Inflammatory macrophage treated with lipopolysaccharide for 4 hours (primary cell): ENCODE data around the gene CHN1.

Experiments
- DNase-seq: peaks from one replicate; pipeline ENCODE4 v3.0.0-alpha.2; 2020

The CHN1 gene

DNA sequence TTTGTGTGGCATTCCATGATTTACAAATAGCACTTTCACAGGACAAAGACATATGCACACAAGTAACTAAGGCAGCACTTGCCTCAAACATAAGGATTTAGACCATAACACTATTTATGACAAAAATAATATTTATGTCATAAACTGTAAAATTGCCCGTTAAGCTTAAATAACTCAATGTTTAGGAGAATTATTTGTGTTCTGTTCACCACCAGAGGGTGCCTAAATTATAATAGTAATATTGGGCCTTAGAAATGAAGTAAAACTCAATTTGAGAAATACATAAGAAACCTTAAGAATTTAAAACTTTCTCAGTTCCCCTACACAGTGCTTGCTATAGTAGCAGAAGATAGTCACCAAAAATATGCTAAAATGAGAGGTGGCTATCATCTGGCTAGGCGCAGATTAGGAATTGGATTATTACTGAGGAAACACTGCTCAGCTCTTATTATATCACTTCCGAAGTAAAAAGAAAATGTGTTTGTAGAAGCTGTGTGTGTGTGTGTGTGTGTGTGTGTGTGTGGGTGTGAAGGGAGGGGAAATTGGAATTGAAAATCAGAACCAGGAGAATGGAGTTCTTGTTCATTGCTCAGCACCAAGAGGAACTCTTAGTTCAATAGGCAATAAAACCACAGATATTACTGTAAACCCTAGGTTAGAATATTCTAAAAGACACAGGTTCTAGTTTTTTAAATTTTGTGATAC, 4.9 kb upstream of the CHN1 start:
- no peak for DNase-seq

GRCh38 chr2:175008801-175009495, 3.8 kb upstream of the CHN1 start:
- DNase-seq = no peak

DNA sequence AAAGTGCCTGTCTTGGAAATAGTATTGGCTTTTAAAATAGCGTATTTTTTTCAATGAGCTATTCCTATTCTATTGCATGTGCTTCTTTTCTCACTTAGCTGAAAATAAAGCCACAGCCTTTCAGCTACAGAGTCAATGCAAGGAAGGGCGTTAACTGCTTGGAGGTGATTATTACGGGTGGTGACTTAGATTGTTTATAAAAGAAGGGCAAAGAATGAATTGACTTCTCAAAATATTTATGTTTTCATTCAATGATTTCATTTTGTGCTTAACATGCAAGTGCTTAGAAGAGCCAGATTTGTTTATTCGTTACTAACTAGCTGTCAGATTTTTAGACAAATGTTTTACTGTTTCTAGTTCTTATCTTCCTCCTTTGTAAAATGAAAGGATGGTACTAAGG, 2.8 kb upstream of the CHN1 start:
- DNase-seq = no peak

DNA sequence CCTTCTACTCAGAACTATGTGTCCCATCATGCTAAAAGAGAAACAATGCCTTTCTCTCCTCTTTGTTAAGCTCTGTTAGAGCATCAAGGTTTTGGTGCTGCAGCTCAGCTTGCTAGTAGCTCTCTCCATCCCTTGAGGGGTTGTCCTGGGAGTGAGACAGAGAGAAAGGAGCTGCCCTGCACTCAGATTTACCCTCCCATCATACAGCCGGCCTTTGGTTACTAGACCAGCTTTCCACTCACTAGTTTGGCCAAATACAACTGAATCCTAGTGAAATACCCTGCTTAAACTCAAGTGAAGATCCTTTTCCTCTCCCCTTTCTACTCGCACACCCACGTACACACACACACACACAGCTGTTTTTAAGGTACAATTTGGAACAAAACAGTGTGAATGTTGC, 2.3 kb upstream of the CHN1 start:
- DNase-seq = no peak

DNA sequence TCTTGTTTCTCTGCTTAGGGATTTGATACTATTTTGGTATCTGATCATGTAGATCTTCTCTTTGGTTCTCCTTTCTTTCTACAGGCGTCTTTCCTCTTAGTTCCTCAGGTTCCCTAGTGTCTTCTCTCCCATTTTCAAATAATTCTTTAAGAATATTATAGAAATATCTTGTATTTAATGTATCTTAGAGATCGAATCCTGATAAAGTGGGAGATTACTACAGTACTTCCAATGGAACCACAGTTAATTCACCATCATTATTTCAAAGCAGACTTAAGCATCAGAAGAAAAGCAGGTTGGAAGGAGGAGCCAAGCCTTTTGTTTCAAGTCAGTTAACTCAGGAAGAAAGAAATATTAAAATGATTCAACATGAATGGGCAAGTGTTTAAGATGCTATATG, 1.1 kb upstream of the CHN1 start:
- DNase-seq = no peak

DNA sequence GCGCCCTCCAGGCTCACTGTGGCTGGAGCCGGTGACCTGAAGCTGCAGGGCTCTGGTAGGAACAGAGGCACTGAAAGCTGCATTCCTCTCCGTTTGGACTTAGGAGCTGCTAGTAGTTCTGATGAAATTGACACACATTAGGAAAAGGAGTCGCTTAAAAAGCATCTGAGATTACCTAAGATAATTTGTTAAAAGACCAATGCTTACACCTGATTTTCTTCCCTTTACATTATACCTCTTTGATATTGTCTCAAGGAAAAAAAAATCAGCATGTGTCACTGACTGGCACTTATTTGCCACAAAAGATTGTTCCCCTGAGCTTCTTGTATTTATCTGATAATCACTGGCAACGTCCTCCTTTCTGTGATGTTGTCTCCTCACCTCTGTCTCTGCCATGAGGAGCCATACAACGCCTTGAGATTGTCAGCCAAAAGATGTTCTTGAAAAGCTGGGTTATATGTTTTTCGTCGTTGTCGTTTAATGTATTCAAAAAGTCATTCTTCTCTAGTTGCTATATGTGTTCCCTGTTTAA, 618 bp upstream of the CHN1 start:
- DNase-seq = no peak

- DNase-seq = no peak
Observed at GRCh38 chr2:175004730-175004979, 526 bp downstream of the CHN1 start.

GRCh38 chr2:175003875-175004729, 1.1 kb downstream of the CHN1 start:
- DNase-seq = no peak

DNA sequence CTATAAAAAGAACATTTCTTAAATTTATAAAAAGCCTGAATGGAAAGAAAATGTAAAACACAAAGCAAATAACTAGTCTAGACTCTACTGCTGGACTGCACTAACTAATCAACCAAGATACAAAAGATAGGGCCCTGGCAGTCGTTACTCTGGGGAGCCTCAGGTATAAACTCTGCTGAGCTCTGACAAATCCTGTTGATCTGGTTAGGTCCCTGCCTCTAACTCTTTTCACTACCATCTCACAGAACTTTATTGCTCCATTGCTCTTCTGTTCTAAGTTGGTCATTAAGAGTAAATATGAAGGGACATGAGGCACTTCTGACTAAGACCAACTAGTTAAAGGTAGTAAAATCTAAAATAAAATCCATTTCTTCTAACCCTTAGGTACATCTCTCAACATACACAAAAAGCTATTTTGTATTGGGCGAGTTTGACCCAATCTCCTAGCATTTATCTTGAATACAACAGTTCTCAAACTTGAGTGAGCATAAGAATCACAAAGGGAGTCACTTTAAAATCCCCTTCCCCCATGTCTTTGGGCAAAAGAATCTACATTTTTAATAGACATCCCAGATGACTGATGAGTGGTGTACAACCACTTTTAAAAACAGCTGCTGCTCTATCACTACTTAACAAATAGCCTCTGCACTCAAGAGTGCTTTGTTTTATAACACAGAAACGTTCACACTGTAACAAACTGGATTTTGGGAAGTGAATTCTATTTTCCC, 2.5 kb downstream of the CHN1 start:
- no peak for DNase-seq

GRCh38 chr2:175001566-175001965, 3.6 kb downstream of the CHN1 start:
- DNase-seq = no peak

DNA sequence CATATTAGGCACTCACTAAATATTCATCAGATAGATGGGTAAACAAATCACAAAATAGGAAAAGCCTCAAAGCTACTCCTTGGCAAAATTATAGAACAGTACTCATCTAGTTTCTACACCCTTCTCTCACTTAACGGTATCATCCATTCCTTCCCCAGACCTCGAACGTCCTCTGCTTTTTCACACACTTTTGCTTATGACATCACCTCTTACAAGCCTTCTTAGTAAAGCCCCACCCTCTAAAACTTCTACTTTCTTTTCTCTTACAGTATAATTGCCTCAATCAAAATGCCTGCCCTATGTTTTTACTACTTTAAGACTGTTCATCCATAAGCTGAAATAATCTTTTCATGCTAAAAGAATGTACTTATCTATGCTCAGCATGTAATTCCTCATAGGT, 8.1 kb downstream of the CHN1 start:
- DNase-seq = peak; percentile 69

- peak; percentile 70 for DNase-seq
Observed at GRCh38 chr2:174996622-174997021, 8.6 kb downstream of the CHN1 start.

- no peak for DNase-seq
Observed at GRCh38 chr2:174994381-174994780, 10.8 kb downstream of the CHN1 start.

GRCh38 chr2:174992886-174993285, 12.3 kb downstream of the CHN1 start:
- DNase-seq = no peak

- DNase-seq = peak; percentile 14
Observed at GRCh38 chr2:174985614-174986013, 19.6 kb downstream of the CHN1 start.

GRCh38 chr2:174984561-174984960, 20.6 kb downstream of the CHN1 start:
- no peak for DNase-seq

- no peak for DNase-seq
Observed at GRCh38 chr2:174981331-174981730, 23.9 kb downstream of the CHN1 start.

DNA sequence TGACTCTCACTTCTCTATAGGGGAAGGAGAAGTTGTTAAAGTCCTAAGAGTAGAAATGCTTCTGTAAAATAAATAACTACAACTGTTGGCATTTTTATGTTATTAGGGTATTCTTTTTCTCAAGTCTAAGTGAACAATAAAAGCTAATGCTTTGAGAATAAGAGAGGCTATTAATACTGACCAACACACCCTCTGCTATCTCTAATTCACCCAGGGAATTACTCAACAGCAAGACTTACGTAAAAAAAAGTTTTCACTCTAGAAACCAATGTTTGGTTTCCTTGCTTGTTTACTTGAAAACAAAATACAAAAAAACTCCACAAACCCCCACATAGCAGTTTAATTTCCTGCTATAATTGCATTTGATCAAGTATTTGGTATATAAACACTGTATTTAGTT, 25.2 kb downstream of the CHN1 start:
- no peak for DNase-seq

GRCh38 chr2:174977364-174977763, 27.8 kb downstream of the CHN1 start:
- no peak for DNase-seq

- no peak for DNase-seq
Observed at GRCh38 chr2:174974131-174974530, 31.1 kb downstream of the CHN1 start.

- DNase-seq = no peak
Observed at GRCh38 chr2:174972924-174973323, 32.3 kb downstream of the CHN1 start.

- DNase-seq = no peak
Observed at GRCh38 chr2:174971868-174972781, 33.1 kb downstream of the CHN1 start.
